B cell (primary cell): Measurements from ENCODE around the gene SMPX. TPM values are rescaled to one million over a fixed set of nuclear protein-coding genes. Genes with fewer than 3 reads are reported as not detected.

Experiments used
- ATAC-seq: fragments of 200-7000 bp; cut with Tn5 transposase; one replicate; pipeline ENCODE4 v1.10.0; 2021; ENCODE audit warnings: low read depth, mild to moderate bottlenecking, moderate number of reproducible peaks, moderate library complexity
- CTCF ChIA-PET: fragments of 350-600 bp; sonication (Branson Sonifier 250); formaldehyde crosslinking; loops from one replicate; lab custom pipeline; 2021; ENCODE audit warnings: antibody characterized with exemption, inconsistent platforms; lab: Charles Lee
- POLR2A ChIA-PET: fragments of 350-600 bp; sonication (Branson Sonifier 250); formaldehyde crosslinking; loops from one replicate; lab custom pipeline; 2021; ENCODE audit warnings: antibody characterized with exemption; lab: Charles Lee
- DNase-seq: peaks from one replicate; pipeline ENCODE4 v3.0.0; 2013
- H2AFZ ChIP-seq: 2 replicates; pipeline ENCODE4 v1.6.1; 2012; ENCODE audit warnings: mild to moderate bottlenecking, low read depth, low read length; ENCODE audit not compliant: insufficient read depth, poor library complexity, severe bottlenecking
- H3K27ac ChIP-seq, 2 donors: 1 replicate in 1 of 2; 2 replicates in 1 of 2; pipeline ENCODE4 v1.5.1; 2012 to 2013; ENCODE audit warnings: low read length in 2 of 2, mild to moderate bottlenecking in 2 of 2, moderate library complexity in 1 of 2
- H3K27me3 ChIP-seq, 4 experiments: fragments of 200-600 bp in 1 of 4; sonication (generic) in 1 of 4; replicated peaks in 1 of 4; 1 replicate in 2 of 4; 2 replicates in 2 of 4; pipeline versions ENCODE4 v1.6.1 to v1.7.0; 2013 to 2016; ENCODE audit warnings: low read length in 3 of 4, mild to moderate bottlenecking in 2 of 4, mixed read lengths in 1 of 4, moderate library complexity in 1 of 4; ENCODE audit not compliant: insufficient read depth in 4 of 4, control insufficient read depth in 3 of 4; ENCODE audit errors: control extremely low read depth in 1 of 4
- H3K36me3 ChIP-seq, 2 experiments: replicated peaks in 1 of 2; 1 replicate in 1 of 2; 2 replicates in 1 of 2; pipeline versions ENCODE4 v1.6.1 to v1.7.1; 2013; ENCODE audit warnings: low read length in 1 of 2; ENCODE audit not compliant: insufficient read depth in 2 of 2, control insufficient read depth in 1 of 2; ENCODE audit errors: control extremely low read depth in 1 of 2, extremely low read depth in 1 of 2
- H3K4me1 ChIP-seq, 2 donors: fragments of 200-600 bp in 1 of 2; sonication (generic) in 1 of 2; 1 replicate in 1 of 2; 2 replicates in 1 of 2; pipeline versions ENCODE4 v1.5.1 to v1.6.1; 2013 to 2017; ENCODE audit warnings: low read length in 2 of 2; ENCODE audit not compliant: control insufficient read depth in 2 of 2, insufficient read depth in 2 of 2
- H3K4me2 ChIP-seq: replicated peaks from 2 replicates; pipeline ENCODE3; 2012; ENCODE audit warnings: mild to moderate bottlenecking, low read depth, low read length; ENCODE audit not compliant: poor library complexity, severe bottlenecking
- H3K4me3 ChIP-seq, 5 experiments: fragments of 200-600 bp in 1 of 5; sonication (generic) in 1 of 5; 1 replicate in 3 of 5; 2 replicates in 2 of 5; pipeline versions ENCODE4 v1.5.1 to v1.7.0; 2011 to 2016; ENCODE audit warnings: low read length in 4 of 5, mild to moderate bottlenecking in 4 of 5, low read depth in 2 of 5, control low read depth in 1 of 5, moderate library complexity in 1 of 5; ENCODE audit not compliant: insufficient read depth in 1 of 5; ENCODE audit errors: control extremely low read depth in 1 of 5, extremely low read depth in 1 of 5
- H3K79me2 ChIP-seq: fragments of 200-600 bp; sonication (generic); one replicate; pipeline ENCODE4 v1.6.0; 2016; ENCODE audit warnings: low read length; ENCODE audit not compliant: control insufficient read depth, insufficient read depth
- H3K9ac ChIP-seq: fragments of 200-600 bp; sonication (generic); 2 replicates; pipeline ENCODE4 v1.6.1; 2017; ENCODE audit warnings: mild to moderate bottlenecking, low read length, moderate library complexity
- H3K9me3 ChIP-seq, 3 donors: one replicate each; pipeline versions ENCODE4 v1.6.1 to v1.7.1; 2013; ENCODE audit warnings: low read length in 2 of 3; ENCODE audit not compliant: control insufficient read depth in 2 of 3, insufficient read depth in 1 of 3; ENCODE audit errors: control extremely low read depth in 1 of 3
- H4K20me1 ChIP-seq: 2 replicates; pipeline ENCODE4 v1.6.0; 2012; ENCODE audit warnings: mild to moderate bottlenecking, low read length; ENCODE audit not compliant: insufficient read depth, control insufficient read depth, poor library complexity, severe bottlenecking
- H3K27ac Mint-ChIP-seq: one replicate; pipeline ENCODE4 v1.8.0; 2021; ENCODE audit warnings: mixed read lengths
- H3K27me3 Mint-ChIP-seq: one replicate; pipeline ENCODE4 v1.8.0; 2021; ENCODE audit warnings: mixed read lengths
- H3K4me1 Mint-ChIP-seq: one replicate; pipeline ENCODE4 v1.8.0; 2021; ENCODE audit warnings: mixed read lengths
- H3K4me3 Mint-ChIP-seq: one replicate; pipeline ENCODE4 v1.8.0; 2021; ENCODE audit warnings: mixed read lengths
- H3K9me3 Mint-ChIP-seq: one replicate; pipeline ENCODE4 v1.8.0; 2022; ENCODE audit warnings: mixed read lengths; ENCODE audit not compliant: insufficient read depth
- CTCF ChIP-seq: fragments of 200-600 bp; IDR thresholded peaks from one replicate; pipeline ENCODE4 v1.8.0; 2022; ENCODE audit warnings: antibody characterized with exemption, mild to moderate bottlenecking
- EZH2 ChIP-seq: IDR thresholded peaks from 2 replicates; pipeline ENCODE4 v1.6.1; 2012; ENCODE audit warnings: borderline replicate concordance, low read depth, mild to moderate bottlenecking, moderate library complexity, low read length; ENCODE audit not compliant: insufficient read depth, poor library complexity, severe bottlenecking
- WGBS: methylation state at CpG from one replicate; pipeline ENCODE4 v1.1.5; 2013; ENCODE audit warnings: missing lambda C conversion rate; ENCODE audit not compliant: insufficient coverage; 5-methylcytosine and 5-hydroxymethylcytosine counted together
- intact Hi-C: fragments of 100-400 bp; cut with micrococcal nuclease; formaldehyde crosslinking; loops from one replicate; pipeline ENCODE4 v1.10.0; 2022
- polyA plus RNA-seq: library from polyadenylated mRNA; depleted of rRNA; stranded (reverse); fragments of >200 nt; gene quantifications from 2 replicates; pipeline ENCODE4 v1.2.3, GENCODE V29; 2012
- total RNA-seq, 2 donors: library from RNA; stranded (reverse); fragments of 120-200 nt in 1 of 2; gene quantifications; 1 replicate in 1 of 2; 2 replicates in 1 of 2; pipeline versions ENCODE4 v1.2.3 to v1.2.4, GENCODE V29; 2013 to 2022

The SMPX gene
- total and polyA plus RNA-seq, 2 donors (not counting 1 experiment from before 2014, with no cell fraction given), result not detected

GRCh38 chrX:21657318-21658151 is 100.4 kb downstream of the SMPX start:
- intact Hi-C loops, result no loop called here
- Histone ChIP-seq H2AFZ (peak overlapping the region; percentile 56), H3K9ac (peak overlapping the region; percentile 51), H3K27me3 (peaks cover 0 to 20% (median under 1%) of the 10 kb centered on the region in 4 experiments), H3K4me2 (peak overlapping the region; percentile 65), H3K36me3 (no peaks in the 10 kb centered on the region), H3K27ac (no peak overlapping the region), H3K4me1 (peaks cover 0 to 16% of the 10 kb centered on the region in 2 donors), H3K4me3 (peak overlapping the region in 4 of 5 experiments; percentile 13 to 45 (median 35)), H3K79me2 (no peaks in the 10 kb centered on the region), H3K9me3 (peaks cover 0 to 24% (median 0%) of the 10 kb centered on the region in 3 donors), H4K20me1 (no peaks in the 10 kb centered on the region)
- ATAC-seq (no peak), DNase-seq (peak; percentile 23)
- Mint-ChIP-seq H3K27ac (peak overlapping the region; percentile 67), H3K9me3 (no peaks in the 10 kb centered on the region), H3K4me3 (peak overlapping the region; percentile 79), H3K4me1 (peaks cover 16% of the 10 kb centered on the region), H3K27me3 (peaks cover 12% of the 10 kb centered on the region)
- POLR2A ChIA-PET, result no interaction called here
- TF ChIP-seq EZH2, result no peak
- no peak for TF ChIP-seq CTCF
- CTCF ChIA-PET, result no interaction called here
- WGBS, result 42% methylated on average over 50 of the region's 57 CpGs
